ENCODE results near the gene CHORDC1.
"Not testable (repeated sequence)": the region's sequence is repeated elsewhere in the genome, so short reads cannot be mapped to it uniquely, and the experiment has no call there.

Gene CHORDC1

GRCh38 chr11:90216611-90217010, 6.2 kb downstream of the CHORDC1 start:
- no peak for DNase-seq (ENCODE audit: low read depth in 2 of 2)

GRCh38 chr11:90213322-90213721, 9.5 kb downstream of the CHORDC1 start:
- no peak for DNase-seq (ENCODE audit: low read depth in 2 of 2)

- no peak for DNase-seq (ENCODE audit: low read depth in 2 of 2)
These were observed 14.0 kb downstream of the CHORDC1 start for GRCh38 chr11:90208857-90209256.

GRCh38 chr11:90207992-90208391, 14.9 kb downstream of the CHORDC1 start:
- not testable (repeated sequence) for DNase-seq (ENCODE audit: low read depth in 2 of 2)

- DNase-seq (ENCODE audit: low read depth in 2 of 2) = no peak
These were observed 17.8 kb downstream of the CHORDC1 start for GRCh38 chr11:90204832-90205646.

GRCh38 chr11:90204407-90204806, 18.4 kb downstream of the CHORDC1 start:
- DNase-seq (ENCODE audit: low read depth in 2 of 2) = no peak

GRCh38 chr11:90202342-90202741, 20.5 kb downstream of the CHORDC1 start:
- DNase-seq (ENCODE audit: low read depth in 2 of 2) = no peak

GRCh38 chr11:90197377-90197776, 25.5 kb downstream of the CHORDC1 start:
- DNase-seq (ENCODE audit: low read depth in 2 of 2) = no peak

GRCh38 chr11:90192869-90193582, 29.8 kb downstream of the CHORDC1 start:
- no peak for DNase-seq (ENCODE audit: low read depth in 2 of 2)

- no peak for DNase-seq (ENCODE audit: low read depth in 2 of 2)
These were observed 33.8 kb downstream of the CHORDC1 start for GRCh38 chr11:90189011-90189410.

- DNase-seq (ENCODE audit: low read depth in 2 of 2) = no peak
These were observed 35.0 kb downstream of the CHORDC1 start for GRCh38 chr11:90187839-90188238.

GRCh38 chr11:90179923-90180322, 42.9 kb downstream of the CHORDC1 start:
- no peak for DNase-seq (ENCODE audit: low read depth in 2 of 2)

GRCh38 chr11:90178751-90179150, 44.1 kb downstream of the CHORDC1 start:
- no peak for DNase-seq (ENCODE audit: low read depth in 2 of 2)

GRCh38 chr11:90176069-90176468, 46.8 kb downstream of the CHORDC1 start:
- no peak for DNase-seq (ENCODE audit: low read depth in 2 of 2)

GRCh38 chr11:90171359-90171758, 51.5 kb downstream of the CHORDC1 start:
- no peak for DNase-seq (ENCODE audit: low read depth in 2 of 2)

- no peak for DNase-seq (ENCODE audit: low read depth in 2 of 2)
These were observed 54.3 kb downstream of the CHORDC1 start for GRCh38 chr11:90168571-90168970.

GRCh38 chr11:90167704-90168103, 55.1 kb downstream of the CHORDC1 start:
- not testable (repeated sequence) for DNase-seq (ENCODE audit: low read depth in 2 of 2)

- DNase-seq (ENCODE audit: low read depth in 2 of 2) = not testable (repeated sequence)
These were observed 55.8 kb downstream of the CHORDC1 start for GRCh38 chr11:90166982-90167573.
